Glutamatergic neuron (in vitro differentiated cells): ENCODE measurements around the gene SAMD15. TPM values are rescaled to one million over a fixed set of nuclear protein-coding genes. Genes with fewer than 3 reads are reported as not detected.
"Not testable (repeated sequence)": the region's sequence is repeated elsewhere in the genome, so short reads cannot be mapped to it uniquely, and the experiment has no call there.

Experiments used
- DNase-seq: peaks from one replicate; pipeline ENCODE4 v3.0.0; 2022
- H3K27ac Mint-ChIP-seq: one replicate; pipeline ENCODE4 v1.8.0; 2020; ENCODE audit warnings: mild to moderate bottlenecking, mixed read lengths, inconsistent platforms; ENCODE audit not compliant: unreplicated experiment
- H3K27me3 Mint-ChIP-seq: one replicate; pipeline ENCODE4 v1.8.0; 2020; ENCODE audit warnings: mild to moderate bottlenecking, moderate library complexity, mixed read lengths, inconsistent platforms; ENCODE audit not compliant: unreplicated experiment
- H3K36me3 Mint-ChIP-seq: one replicate; pipeline ENCODE4 v1.8.0; 2020; ENCODE audit warnings: mild to moderate bottlenecking, mixed read lengths, inconsistent platforms; ENCODE audit not compliant: unreplicated experiment
- H3K4me1 Mint-ChIP-seq: one replicate; pipeline ENCODE4 v1.8.0; 2020; ENCODE audit warnings: mild to moderate bottlenecking, low read depth, mixed read lengths, inconsistent platforms; ENCODE audit not compliant: unreplicated experiment
- H3K4me3 Mint-ChIP-seq: one replicate; pipeline ENCODE4 v1.8.0; 2020; ENCODE audit warnings: mild to moderate bottlenecking, mixed read lengths, inconsistent platforms; ENCODE audit not compliant: unreplicated experiment
- H3K9me3 Mint-ChIP-seq: one replicate; pipeline ENCODE4 v1.8.0; 2020; ENCODE audit warnings: mild to moderate bottlenecking, moderate library complexity, mixed read lengths, inconsistent platforms; ENCODE audit not compliant: unreplicated experiment
- CTCF ChIP-seq: fragments of 200-600 bp; sonication (generic); IDR thresholded peaks from one replicate; pipeline ENCODE4 v1.5.0; 2021; ENCODE audit not compliant: partially characterized antibody, unreplicated experiment
- long read RNA-seq: library from polyadenylated mRNA; unstranded; transcript quantifications from one replicate; pipeline ENCODE4 v2.0.0, GENCODE V29; 2020; ENCODE audit not compliant: unreplicated experiment
- total RNA-seq: library from RNA; stranded (reverse); fragmentation: NEBNext Ultra II Directional; extraction: Animal tissue kit (Norgen Biotek cat#: 25700); gene quantifications from one replicate; pipeline ENCODE4 v1.2.1, GENCODE V29; 2021; ENCODE audit not compliant: unreplicated experiment

SAMD15 gene
- total RNA-seq = 0.47 TPM
- long read RNA-seq = 0 reads

GRCh38 chr14:77376771-77377501, at the start of gene SAMD15, which contains the start of gene TMED8:
Gene SAMD15 (plus strand): TSS chr14:77377379. CDS start chr14:77377419, 40 bp downstream.
Gene TMED8 (minus strand): TSS chr14:77377094. CDS start chr14:77377053, 41 bp downstream.
- peak; percentile 93 for DNase-seq
- H3K36me3 Mint-ChIP-seq = no peaks in the 10 kb centered on the region
- no peaks in the 10 kb centered on the region for H3K27me3 Mint-ChIP-seq
- peaks cover 7% of the 10 kb centered on the region for H3K4me1 Mint-ChIP-seq
- no peak for TF ChIP-seq CTCF
- peak within 1 kb of the TSS; percentile 92 for H3K4me3 Mint-ChIP-seq
- peak within 1 kb of the TSS; percentile 90 for H3K27ac Mint-ChIP-seq
- H3K9me3 Mint-ChIP-seq = no peaks in the 10 kb centered on the region

- Mint-ChIP-seq H3K4me3 (no peak overlapping the region), H3K36me3 (no peaks in the 10 kb centered on the region), H3K4me1 (no peaks in the 10 kb centered on the region), H3K27ac (no peak overlapping the region), H3K27me3 (no peaks in the 10 kb centered on the region), H3K9me3 (peaks cover 3% of the 10 kb centered on the region)
- TF ChIP-seq CTCF = no peak
- DNase-seq = no peak
These were observed 47.3 kb upstream of the SAMD15 start for GRCh38 chr14:77329872-77330271.

- Mint-ChIP-seq H3K4me3 (no peak overlapping the region), H3K4me1 (no peaks in the 10 kb centered on the region), H3K9me3 (no peaks in the 10 kb centered on the region), H3K27me3 (no peaks in the 10 kb centered on the region), H3K27ac (no peak overlapping the region), H3K36me3 (no peaks in the 10 kb centered on the region)
- TF ChIP-seq CTCF = no peak
- no peak for DNase-seq
These were observed 41.6 kb upstream of the SAMD15 start for GRCh38 chr14:77335576-77335975.

GRCh38 chr14:77337255-77337654, 39.9 kb upstream of the SAMD15 start:
- H3K27me3 Mint-ChIP-seq, H3K36me3 Mint-ChIP-seq, H3K4me3 Mint-ChIP-seq, H3K27ac Mint-ChIP-seq, H3K9me3 Mint-ChIP-seq, DNase-seq, H3K4me1 Mint-ChIP-seq: not testable (repeated sequence)

- Mint-ChIP-seq H3K27ac (no peak overlapping the region), H3K4me3 (no peak overlapping the region), H3K36me3 (no peaks in the 10 kb centered on the region), H3K27me3 (no peaks in the 10 kb centered on the region), H3K4me1 (no peaks in the 10 kb centered on the region), H3K9me3 (no peaks in the 10 kb centered on the region)
- TF ChIP-seq CTCF = no peak
- DNase-seq = no peak
These were observed 39.3 kb upstream of the SAMD15 start for GRCh38 chr14:77337880-77338279.
